Measurements from ENCODE around the gene GALM. TPM values are rescaled to one million over a fixed set of nuclear protein-coding genes. Genes with fewer than 3 reads are reported as not detected.
A peak's percentile ranks its signal among the peaks of the same experiment; 100 is the strongest.

GALM gene
- 4.4 TPM for total RNA-seq (2013)
- polyA plus RNA-seq (1 to 10 TPM; 3.0 to 3.6 (median 3.1) TPM), polyA minus RNA-seq (1.8 and 1.9 TPM in 2 replicates), total RNA-seq (0.23 to 3.9 (median 2.5) reads per million in 11 experiments)

DNA sequence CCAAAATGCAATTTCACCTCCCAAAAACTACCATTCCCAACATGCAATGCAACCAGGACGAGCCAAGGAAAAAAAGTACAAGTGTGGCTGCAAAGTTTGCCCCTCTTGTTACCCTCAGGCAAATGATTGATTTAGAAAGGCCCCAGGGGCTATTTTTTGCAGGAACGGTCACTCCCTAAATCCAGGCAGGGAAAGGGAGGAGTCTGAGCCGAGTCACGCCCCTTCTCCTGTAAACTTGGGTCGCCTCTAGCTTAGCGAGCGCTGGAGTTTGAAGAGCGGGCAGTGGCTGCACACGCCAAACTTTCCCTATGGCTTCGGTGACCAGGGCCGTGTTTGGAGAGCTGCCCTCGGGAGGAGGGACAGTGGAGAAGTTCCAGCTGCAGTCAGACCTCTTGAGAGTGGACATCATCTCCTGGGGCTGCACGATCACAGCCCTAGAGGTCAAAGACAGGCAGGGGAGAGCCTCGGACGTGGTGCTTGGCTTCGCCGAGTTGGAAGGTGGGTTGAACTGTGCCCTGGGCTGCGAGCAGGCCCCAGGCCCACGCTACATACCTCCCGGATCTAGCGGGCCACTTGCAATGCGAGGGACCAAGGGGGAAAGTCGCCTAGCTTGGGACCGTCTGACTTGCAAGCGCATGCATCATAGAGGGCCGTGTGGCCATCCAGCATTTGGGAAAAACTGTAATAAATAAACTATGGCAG lies at the start of gene GALM:
Gene GALM, plus strand, starts transcription at position 261 of the 702 bp plus-strand sequence. Its CDS starts 48 bp downstream, at position 309.
- H3K4me3 ChIP-seq (replicated peaks in 1 of 3; ENCODE audit: low read depth in 2 of 3, low read length in 3 of 3) = peak within 1 kb of the TSS; percentile 45 to 95 (median 66)
- H3K27ac ChIP-seq (ENCODE audit: low read depth in 1 of 2, low read length in 2 of 2) = peak within 1 kb of the TSS; percentile 42 to 68
- intact Hi-C loops (cut with micrococcal nuclease) = loop anchor here (5.0 kb wide), 3 partner anchors 34 to 299 kb away; partner anchors contain the start of gene HNRNPLL (in 1 of the 2)
- H3K4me1 ChIP-seq (ENCODE audit: control insufficient read depth in 1 of 2, insufficient read depth in 2 of 2, low read length in 2 of 2) = peaks cover 20 to 42% of the 10 kb centered on the region in 2 donors
- peak in 2 of 3 donors; percentile 13 to 41 for DNase-seq
- Mint-ChIP-seq H3K27me3 (ENCODE audit: low read depth in 3 of 3) (peaks cover 0 to 2% (median 1%) of the 10 kb centered on the region in 3 donors), H3K9me3 (no peaks in the 10 kb centered on the region), H3K4me1 (peaks cover 35% of the 10 kb centered on the region), H3K27ac (peak within 1 kb of the TSS; percentile 68 to 87 (median 82)), H3K4me3 (peak within 1 kb of the TSS; percentile 86 to 93), H3K36me3 (peaks cover 0 to 3% of the 10 kb centered on the region in 2 donors)
- H3K27me3 ChIP-seq (ENCODE audit: control insufficient read depth in 2 of 2, insufficient read depth in 2 of 2, low read length in 2 of 2) = no peaks in the 10 kb centered on the region
- 3% methylated on average over 24 of the region's 26 CpGs for WGBS (ENCODE audit: insufficient coverage)
- H2AFZ ChIP-seq (ENCODE audit: insufficient read depth, low read depth, low read length, poor library complexity, severe bottlenecking) = peak within 1 kb of the TSS; percentile 87
- peak within 1 kb of the TSS; percentile 90 for H3K4me2 ChIP-seq (replicated peaks; ENCODE audit: extremely low read depth, low read length, poor library complexity, severe bottlenecking)
- no peaks in the 10 kb centered on the region for H4K20me1 ChIP-seq (ENCODE audit: insufficient read depth, low read length)
- H3K9me3 ChIP-seq (replicated peaks in 1 of 2; ENCODE audit: control insufficient read depth in 1 of 2, insufficient read depth in 1 of 2, low read length in 2 of 2) = no peaks in the 10 kb centered on the region
- peak within 1 kb of the TSS; percentile 51 for H3K9ac ChIP-seq (ENCODE audit: insufficient read depth, low read length, poor library complexity, severe bottlenecking)
- no peaks in the 10 kb centered on the region for H3K36me3 ChIP-seq (replicated peaks in 1 of 2; ENCODE audit: control insufficient read depth in 1 of 2, insufficient read depth in 2 of 2, low read length in 2 of 2)
- peak; percentile 13 for TF ChIP-seq CTCF (IDR thresholded peaks at IDR 0.05)
- peaks cover 11% of the 10 kb centered on the region for H3K79me2 ChIP-seq (ENCODE audit: insufficient read depth, low read length)

DNA sequence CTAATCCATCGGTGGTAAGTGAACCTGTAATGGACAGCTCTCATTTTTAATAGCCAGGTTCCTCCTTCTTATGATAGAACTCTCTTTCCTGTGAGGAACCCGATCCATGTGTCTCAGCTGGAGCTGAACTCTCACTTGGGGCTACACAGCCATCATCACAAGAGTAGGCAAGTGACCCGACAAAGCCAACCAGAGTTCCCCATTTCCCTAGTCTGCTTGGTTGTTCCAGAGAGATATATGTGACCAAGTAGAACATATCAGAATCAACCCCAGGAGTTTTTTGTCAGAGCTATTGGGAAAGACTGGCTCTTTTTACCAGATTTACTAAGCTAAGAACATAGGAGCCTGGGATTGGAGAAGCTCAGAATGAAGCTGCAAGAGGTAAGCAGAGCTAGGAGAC lies 48.6 kb upstream of the GALM start:
- 63% methylated on average over 1 of the region's 3 CpGs for WGBS (ENCODE audit: insufficient coverage)
- intact Hi-C loops (cut with micrococcal nuclease) = loop anchor here in 1 of 2 donors (5.0 kb wide), 1 partner anchor 35 kb away; no protein-coding TSS in a partner anchor
- no peak for TF ChIP-seq CTCF (IDR thresholded peaks at IDR 0.05)

More for the DNA sequence above, 48.6 kb upstream of the GALM start:
- Histone ChIP-seq H3K9ac (ENCODE audit: insufficient read depth, low read length, poor library complexity, severe bottlenecking) (no peak overlapping the region), H3K27me3 (ENCODE audit: control insufficient read depth in 2 of 2, insufficient read depth in 2 of 2, low read length in 2 of 2) (no peaks in the 10 kb centered on the region), H3K4me3 (replicated peaks in 1 of 3; ENCODE audit: low read depth in 2 of 3, low read length in 3 of 3) (no peak overlapping the region), H2AFZ (ENCODE audit: insufficient read depth, low read depth, low read length, poor library complexity, severe bottlenecking) (no peak overlapping the region), H3K36me3 (replicated peaks in 1 of 2; ENCODE audit: control insufficient read depth in 1 of 2, insufficient read depth in 2 of 2, low read length in 2 of 2) (no peaks in the 10 kb centered on the region), H3K9me3 (replicated peaks in 1 of 2; ENCODE audit: control insufficient read depth in 1 of 2, insufficient read depth in 1 of 2, low read length in 2 of 2) (no peaks in the 10 kb centered on the region), H3K4me2 (replicated peaks; ENCODE audit: extremely low read depth, low read length, poor library complexity, severe bottlenecking) (no peak overlapping the region), H3K79me2 (ENCODE audit: insufficient read depth, low read length) (no peaks in the 10 kb centered on the region), H3K27ac (ENCODE audit: low read depth in 1 of 2, low read length in 2 of 2) (no peak overlapping the region), H4K20me1 (ENCODE audit: insufficient read depth, low read length) (peaks cover 6% of the 10 kb centered on the region), H3K4me1 (ENCODE audit: control insufficient read depth in 1 of 2, insufficient read depth in 2 of 2, low read length in 2 of 2) (peaks cover 59 to 76% of the 10 kb centered on the region in 2 donors)
- peaks cover 68% of the 10 kb centered on the region for H3K4me1 Mint-ChIP-seq
- no peak overlapping the region for H3K4me3 Mint-ChIP-seq
- DNase-seq = peak in 1 of 3 donors; percentile 17
- H3K27ac Mint-ChIP-seq = no peak overlapping the region
- no peaks in the 10 kb centered on the region for H3K9me3 Mint-ChIP-seq
- H3K27me3 Mint-ChIP-seq (ENCODE audit: low read depth in 3 of 3) = peaks cover 0 to 2% (median 0%) of the 10 kb centered on the region in 3 donors
- H3K36me3 Mint-ChIP-seq = peaks cover 0 to 2% of the 10 kb centered on the region in 2 donors

Measured in CD14-positive monocyte (primary cell).